ENCODE results near the gene WAPL.
"Not testable (repeated sequence)": the region's sequence is repeated elsewhere in the genome, so short reads cannot be mapped to it uniquely, and the experiment has no call there.

WAPL gene

DNA sequence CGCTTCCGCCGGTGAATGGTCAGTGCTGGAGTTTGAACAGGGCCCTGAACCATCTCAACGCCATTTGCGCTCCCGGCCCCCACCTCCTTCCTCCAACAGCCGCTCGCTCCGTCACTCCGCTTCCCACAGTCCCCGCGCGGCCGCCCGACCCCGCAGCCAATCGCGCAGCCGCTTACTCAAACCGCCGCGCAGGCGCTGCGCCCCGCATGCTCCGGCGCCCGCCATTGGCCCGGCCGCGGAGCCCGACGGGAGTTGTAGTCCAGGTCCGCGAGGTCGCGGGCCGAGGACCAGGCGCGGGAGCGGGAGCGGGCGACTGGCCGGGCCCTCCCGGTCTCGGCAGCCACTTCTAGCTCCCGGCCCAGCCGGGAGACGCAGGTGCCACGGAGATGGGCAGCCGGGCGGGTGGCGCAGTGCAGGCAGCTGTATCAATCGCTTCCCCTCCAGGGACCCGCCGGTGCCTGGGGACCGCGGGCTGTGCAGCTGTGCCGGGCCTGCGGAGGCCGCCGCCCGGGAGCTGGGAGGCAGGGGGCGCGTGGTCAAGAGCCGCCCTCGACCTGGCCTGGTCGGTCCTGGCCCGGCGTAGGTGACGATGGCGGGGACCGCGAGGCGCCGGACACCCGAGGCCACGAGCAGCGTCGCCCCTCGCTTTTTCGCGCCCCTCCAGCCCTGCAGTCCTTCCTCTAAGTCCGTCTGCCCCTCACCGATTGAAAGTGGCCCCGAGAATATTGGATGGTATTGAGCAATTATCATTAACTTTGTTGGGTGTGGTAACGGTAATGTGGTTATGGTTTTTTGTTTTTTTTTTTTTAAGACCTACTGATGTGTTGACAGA lies at the start of gene WAPL:
TSS of gene WAPL (minus strand) at position 115 of the 832 bp plus-strand sequence. CDS start 3,723 bp downstream, outside the sequence.
- TF ChIP-seq CTCF (IDR thresholded peaks at IDR 0.05; ENCODE audit: low read depth, low read length), result no peak
- H3K4me3 ChIP-seq (ENCODE audit: low read depth, low read length), result peak within 1 kb of the TSS; percentile 85

- no peak overlapping the region for H3K4me3 ChIP-seq (ENCODE audit: low read depth, low read length)
- TF ChIP-seq CTCF (IDR thresholded peaks at IDR 0.05; ENCODE audit: low read depth, low read length), result no peak
Observed at GRCh38 chr10:86569335-86569734, 47.7 kb upstream of the WAPL start.

GRCh38 chr10:86566518-86566917 lies 44.9 kb upstream of the WAPL start:
- not testable (repeated sequence) for H3K4me3 ChIP-seq (ENCODE audit: low read depth, low read length)

DNA sequence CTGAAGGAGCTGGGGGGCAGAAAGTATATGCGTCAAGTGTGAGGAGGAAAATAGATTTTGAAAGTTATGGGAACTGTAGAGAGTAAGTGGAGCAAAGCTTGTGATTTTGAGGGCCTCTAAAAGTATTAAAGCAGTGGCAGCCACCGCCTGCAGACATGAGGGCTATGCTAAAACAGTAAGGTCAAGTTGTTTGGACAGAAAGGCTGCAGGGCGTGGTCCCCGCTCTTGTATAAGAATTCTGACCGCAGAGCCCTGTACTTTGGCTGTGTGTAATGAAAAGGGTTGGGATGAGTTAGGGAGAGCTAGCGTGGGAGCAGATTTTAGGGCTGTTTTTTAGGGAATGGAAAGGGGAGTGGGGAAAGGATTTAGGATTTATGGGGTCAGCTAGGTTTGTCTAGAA lies 41.7 kb upstream of the WAPL start:
- H3K4me3 ChIP-seq (ENCODE audit: low read depth, low read length), result not testable (repeated sequence)

DNA sequence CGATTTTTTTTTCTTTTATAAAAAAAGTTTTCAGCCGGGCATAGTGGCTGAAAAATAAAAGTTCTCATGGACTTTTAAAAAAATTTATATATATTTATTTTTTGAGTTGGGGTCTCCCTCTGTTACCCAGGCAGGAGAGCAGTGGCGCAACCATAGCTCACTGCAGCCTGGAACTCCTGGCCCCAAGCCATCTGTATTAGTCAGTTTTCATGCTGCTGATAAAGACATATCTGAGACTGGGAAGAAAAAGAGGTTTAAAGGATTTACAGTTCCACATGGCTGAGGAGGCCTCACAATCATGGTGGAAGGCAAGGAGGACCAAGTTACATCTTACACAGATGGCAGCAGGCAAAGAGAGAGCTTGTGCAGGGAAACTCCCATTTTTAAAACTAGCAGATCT lies 37.1 kb upstream of the WAPL start:
- not testable (repeated sequence) for H3K4me3 ChIP-seq (ENCODE audit: low read depth, low read length)

GRCh38 chr10:86556933-86557649 lies 35.5 kb upstream of the WAPL start:
- TF ChIP-seq CTCF (IDR thresholded peaks at IDR 0.05; ENCODE audit: low read depth, low read length), result no peak
- no peak overlapping the region for H3K4me3 ChIP-seq (ENCODE audit: low read depth, low read length)

DNA sequence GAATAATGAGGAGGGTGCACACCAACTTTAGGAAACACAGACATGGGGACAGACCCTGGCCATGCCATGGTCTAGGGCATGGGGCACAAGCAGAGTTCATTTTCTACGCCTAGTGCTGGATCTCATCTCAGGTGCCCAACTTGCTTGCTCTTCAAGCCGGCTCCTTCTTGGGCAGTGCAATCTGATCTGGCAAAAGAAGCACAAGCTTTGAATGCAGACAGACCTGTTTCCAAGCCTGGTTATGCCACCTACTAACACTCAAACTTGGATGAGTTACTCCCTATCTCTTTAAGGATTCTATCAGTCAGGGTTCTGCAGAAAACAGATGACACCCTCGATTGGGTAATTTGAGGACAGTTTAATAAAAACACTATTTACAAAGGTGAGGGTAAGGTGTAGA lies 34.9 kb upstream of the WAPL start:
- no peak overlapping the region for H3K4me3 ChIP-seq (ENCODE audit: low read depth, low read length)
- no peak for TF ChIP-seq CTCF (IDR thresholded peaks at IDR 0.05; ENCODE audit: low read depth, low read length)

DNA sequence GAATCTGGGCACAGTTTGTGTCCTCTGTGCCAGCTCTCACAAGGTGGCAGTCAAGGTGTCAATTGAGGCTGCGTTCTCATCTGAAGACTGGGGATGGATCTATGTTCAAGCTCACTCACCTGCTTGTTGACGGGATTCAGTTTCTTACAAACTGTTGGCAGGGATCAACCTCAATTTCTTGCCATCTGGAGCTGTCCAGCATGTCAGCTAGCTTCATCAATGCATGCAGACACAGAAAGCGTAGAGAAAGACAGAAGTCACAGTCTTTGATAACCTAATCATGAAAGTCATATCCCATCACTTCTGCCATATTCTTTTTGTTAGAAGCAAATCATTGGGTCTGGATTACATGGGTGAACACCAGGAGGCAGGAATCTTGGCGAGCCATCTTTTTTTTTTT lies 32.0 kb upstream of the WAPL start:
- no peak overlapping the region for H3K4me3 ChIP-seq (ENCODE audit: low read depth, low read length)
- TF ChIP-seq CTCF (IDR thresholded peaks at IDR 0.05; ENCODE audit: low read depth, low read length), result no peak

GRCh38 chr10:86553213-86553612 lies 31.6 kb upstream of the WAPL start:
- no peak for TF ChIP-seq CTCF (IDR thresholded peaks at IDR 0.05; ENCODE audit: low read depth, low read length)
- no peak overlapping the region for H3K4me3 ChIP-seq (ENCODE audit: low read depth, low read length)

All from WI38 (cell line).